Neural crest cell (in vitro differentiated cells): ENCODE results near the gene AJM1. TPM values are rescaled to one million over a fixed set of nuclear protein-coding genes. Genes with fewer than 3 reads are reported as not detected.

Experiments used
- DNase-seq: peaks from one replicate; pipeline ENCODE4 v3.0.0; 2021; ENCODE audit warnings: low read depth, mixed read lengths, low spot score
- H3K27ac Mint-ChIP-seq: one replicate; pipeline ENCODE4 v1.8.0; 2021; ENCODE audit warnings: mild to moderate bottlenecking, mixed read lengths; ENCODE audit not compliant: unreplicated experiment
- H3K27me3 Mint-ChIP-seq: 2 replicates; pipeline ENCODE4 v1.8.0; 2021; ENCODE audit warnings: low read depth, mild to moderate bottlenecking, mixed read lengths
- H3K36me3 Mint-ChIP-seq: 2 replicates; pipeline ENCODE4 v1.8.0; 2021; ENCODE audit warnings: low read depth, mild to moderate bottlenecking, mixed read lengths
- H3K4me1 Mint-ChIP-seq: 2 replicates; pipeline ENCODE4 v1.8.0; 2021; ENCODE audit warnings: mixed read lengths
- H3K4me3 Mint-ChIP-seq: one replicate; pipeline ENCODE4 v1.8.0; 2021; ENCODE audit warnings: mild to moderate bottlenecking, mixed read lengths
- H3K9me3 Mint-ChIP-seq: 2 replicates; pipeline ENCODE4 v1.8.0; 2021; ENCODE audit warnings: mixed read lengths
- CTCF ChIP-seq: fragments of 200-600 bp; sonication (generic); conservative IDR thresholded peaks from 2 replicates; pipeline ENCODE4 v1.5.0; 2021; ENCODE audit warnings: antibody characterized with exemption, mild to moderate bottlenecking
- total RNA-seq: library from RNA; stranded (reverse); gene quantifications from 2 replicates; pipeline ENCODE4 v1.2.1, GENCODE V29; 2021

AJM1 gene
- total RNA-seq, 1 donor from 2014 or later = 2.8 TPM

GRCh38 chr9:136807281-136808074 lies 34.8 kb upstream of the AJM1 start, which contains the start of gene RABL6:
Gene RABL6 (plus strand): TSS chr9:136807948. CDS start chr9:136808197, 249 bp downstream.
- peak within 1 kb of the TSS; percentile 1 for H3K27ac Mint-ChIP-seq
- DNase-seq = peak; percentile 66
- no peaks in the 10 kb centered on the region for H3K9me3 Mint-ChIP-seq
- peaks cover 21% of the 10 kb centered on the region for H3K4me1 Mint-ChIP-seq
- peaks cover 15% of the 10 kb centered on the region for H3K36me3 Mint-ChIP-seq
- peak within 1 kb of the TSS; percentile 90 for H3K4me3 Mint-ChIP-seq
- no peak for TF ChIP-seq CTCF
- peaks cover 7% of the 10 kb centered on the region for H3K27me3 Mint-ChIP-seq

- Mint-ChIP-seq H3K36me3 (peaks cover 22% of the 10 kb centered on the region), H3K27me3 (peaks cover 6% of the 10 kb centered on the region)
- DNase-seq = no peak
These were observed 34.0 kb upstream of the AJM1 start for GRCh38 chr9:136808075-136808805.

GRCh38 chr9:136808806-136809158 lies 33.5 kb upstream of the AJM1 start:
- no peak for TF ChIP-seq CTCF
- peaks cover 23% of the 10 kb centered on the region for H3K36me3 Mint-ChIP-seq
- peak overlapping the region; percentile 1 for H3K27ac Mint-ChIP-seq
- peak overlapping the region; percentile 86 for H3K4me3 Mint-ChIP-seq
- peaks cover 22% of the 10 kb centered on the region for H3K4me1 Mint-ChIP-seq
- H3K27me3 Mint-ChIP-seq = peaks cover 6% of the 10 kb centered on the region
- no peaks in the 10 kb centered on the region for H3K9me3 Mint-ChIP-seq
- no peak for DNase-seq

More at GRCh38 chr9:136808075-136808805, 34.0 kb upstream of the AJM1 start:
- Mint-ChIP-seq H3K4me1 (peaks cover 21% of the 10 kb centered on the region), H3K9me3 (no peaks in the 10 kb centered on the region), H3K4me3 (peak overlapping the region; percentile 86), H3K27ac (peak overlapping the region; percentile 1)
- no peak for TF ChIP-seq CTCF

GRCh38 chr9:136814725-136815421 lies 27.4 kb upstream of the AJM1 start:
- no peak overlapping the region for H3K27ac Mint-ChIP-seq
- H3K36me3 Mint-ChIP-seq = peaks cover 31% of the 10 kb centered on the region
- peaks cover 13% of the 10 kb centered on the region for H3K4me1 Mint-ChIP-seq
- DNase-seq = no peak
- no peaks in the 10 kb centered on the region for H3K9me3 Mint-ChIP-seq
- H3K4me3 Mint-ChIP-seq = no peak overlapping the region
- no peak for TF ChIP-seq CTCF
- H3K27me3 Mint-ChIP-seq = no peaks in the 10 kb centered on the region

- no peak for TF ChIP-seq CTCF
- no peaks in the 10 kb centered on the region for H3K27me3 Mint-ChIP-seq
- no peaks in the 10 kb centered on the region for H3K9me3 Mint-ChIP-seq
- peaks cover 9% of the 10 kb centered on the region for H3K4me1 Mint-ChIP-seq
- H3K4me3 Mint-ChIP-seq = no peak overlapping the region
- no peak overlapping the region for H3K27ac Mint-ChIP-seq
- peaks cover 28% of the 10 kb centered on the region for H3K36me3 Mint-ChIP-seq
- no peak for DNase-seq
These were observed 26.9 kb upstream of the AJM1 start for GRCh38 chr9:136815422-136815782.
